H1 (cell line): ENCODE measurements around the gene PRDM15. TPM values are rescaled to one million over a fixed set of nuclear protein-coding genes. Genes with fewer than 3 reads are reported as not detected.
A peak's percentile ranks its signal among the peaks of the same experiment; 100 is the strongest.

Experiments used
- CTCF ChIA-PET: fragments of 300-600 bp; sonication (Branson Sonifier 250); formaldehyde crosslinking; loops from one replicate; lab custom pipeline; 2021; ENCODE audit not compliant: partially characterized antibody; lab: Charles Lee
- POLR2A ChIA-PET: fragments of 300-600 bp; sonication (Branson Sonifier 250); formaldehyde crosslinking; loops from one replicate; lab custom pipeline; 2021; ENCODE audit warnings: inconsistent platforms; ENCODE audit not compliant: partially characterized antibody; lab: Charles Lee
- DNase-seq, 2 experiments: peaks; one replicate each; pipeline versions ENCODE4 v3.0.0 to v3.0.0-alpha.2; 2010 to 2022; ENCODE audit warnings: low spot score in 2 of 2, low read depth in 1 of 2, mixed read lengths in 1 of 2
- FAIRE-seq: peaks from 2 replicates; lab custom pipeline; 2011; peaks lifted over from hg19 to GRCh38; lab: Jason Lieb, UNC
- H2AFZ ChIP-seq: 2 replicates; pipeline ENCODE4 v1.8.1; 2012; ENCODE audit warnings: low read length, inconsistent platforms
- H2AK5ac ChIP-seq: 2 replicates; pipeline ENCODE4 v1.6.1; 2013; ENCODE audit warnings: low read depth, low read length
- H2BK120ac ChIP-seq: replicated peaks from 2 replicates; pipeline ENCODE3; 2013; ENCODE audit warnings: low read depth, low read length, inconsistent platforms
- H2BK12ac ChIP-seq: 2 replicates; pipeline ENCODE4 v1.6.1; 2013; ENCODE audit warnings: low read depth, low read length
- H2BK15ac ChIP-seq: 2 replicates; pipeline ENCODE4 v1.6.1; 2013; ENCODE audit warnings: low read length
- H2BK20ac ChIP-seq: 2 replicates; pipeline ENCODE4 v1.6.1; 2013; ENCODE audit warnings: low read length
- H2BK5ac ChIP-seq: 2 replicates; pipeline ENCODE4 v1.6.1; 2013; ENCODE audit warnings: low read depth, low read length
- H3K14ac ChIP-seq: 2 replicates; pipeline ENCODE4 v1.6.1; 2013; ENCODE audit warnings: inconsistent platforms; ENCODE audit not compliant: insufficient read length
- H3K18ac ChIP-seq: 2 replicates; pipeline ENCODE4 v1.6.1; 2013; ENCODE audit warnings: low read length; ENCODE audit errors: extremely low read depth
- H3K23ac ChIP-seq: 2 replicates; pipeline ENCODE4 v1.6.1; 2013; ENCODE audit warnings: inconsistent platforms; ENCODE audit not compliant: insufficient read length
- H3K23me2 ChIP-seq: 2 replicates; pipeline ENCODE4 v1.6.1; 2013; ENCODE audit warnings: low read depth, low read length
- H3K27ac ChIP-seq: 2 replicates; pipeline ENCODE4 v1.6.1; 2011; ENCODE audit warnings: low read depth, low read length, inconsistent platforms
- H3K27me3 ChIP-seq, 4 experiments: replicated peaks in 1 of 4; 1 replicate in 1 of 4; 2 replicates in 3 of 4; pipeline versions ENCODE4 v1.6.1 to v1.8.1; 2011 to 2013; ENCODE audit warnings: low read length in 3 of 4, mild to moderate bottlenecking in 3 of 4, inconsistent platforms in 2 of 4, mixed read lengths in 2 of 4, moderate library complexity in 1 of 4; ENCODE audit not compliant: control insufficient read depth in 3 of 4, insufficient read depth in 3 of 4; ENCODE audit errors: extremely low read depth in 1 of 4
- H3K36me3 ChIP-seq, 4 experiments: 2 replicates each; pipeline versions ENCODE4 v1.6.1 to v1.8.1; 2011 to 2013; ENCODE audit warnings: mild to moderate bottlenecking in 4 of 4, low read length in 3 of 4, moderate library complexity in 2 of 4, control low read depth in 1 of 4, inconsistent platforms in 1 of 4; ENCODE audit not compliant: insufficient read depth in 4 of 4, control insufficient read depth in 2 of 4
- H3K4ac ChIP-seq: replicated peaks from 2 replicates; pipeline ENCODE3; 2013; ENCODE audit warnings: low read length, low read depth, mixed read lengths, inconsistent platforms; ENCODE audit not compliant: insufficient read length
- H3K4me1 ChIP-seq, 4 experiments: replicated peaks in 1 of 4; 1 replicate in 1 of 4; 2 replicates in 3 of 4; pipeline versions ENCODE4 v1.6.1 to v1.8.1; 2011 to 2013; ENCODE audit warnings: low read length in 3 of 4, inconsistent platforms in 2 of 4, mixed read lengths in 1 of 4; ENCODE audit not compliant: insufficient read depth in 4 of 4, control insufficient read depth in 3 of 4
- H3K4me2 ChIP-seq, 2 experiments: 2 replicates each; pipeline versions ENCODE4 v1.6.1 to v1.8.1; 2011 to 2013; ENCODE audit warnings: low read depth in 2 of 2, low read length in 2 of 2, control low read depth in 1 of 2, inconsistent platforms in 1 of 2, mild to moderate bottlenecking in 1 of 2; ENCODE audit not compliant: insufficient read depth in 1 of 2
- H3K4me3 ChIP-seq, 4 experiments: fragments of 200-600, 300-600 bp in 1 of 4; sonication (generic), shearing (Covaris generic), sonication (Bioruptor Twin) in 1 of 4; 2 replicates each; pipeline versions ENCODE4 v1.5.1 to v1.8.1; 2011 to 2016; ENCODE audit warnings: low read length in 4 of 4, low read depth in 3 of 4, control low read depth in 2 of 4, inconsistent platforms in 2 of 4, mild to moderate bottlenecking in 2 of 4, mixed read lengths in 1 of 4, moderate library complexity in 1 of 4; ENCODE audit not compliant: insufficient read depth in 2 of 4; ENCODE audit errors: extremely low read depth in 1 of 4
- H3K56ac ChIP-seq: replicated peaks from 2 replicates; pipeline ENCODE3; 2013; ENCODE audit warnings: low read depth, mild to moderate bottlenecking, mixed read lengths, low read length, inconsistent platforms; ENCODE audit not compliant: insufficient read length
- H3K79me1 ChIP-seq: 2 replicates; pipeline ENCODE4 v1.6.1; 2013; ENCODE audit warnings: low read depth, low read length, control low read depth
- H3K79me2 ChIP-seq, 2 experiments: 2 replicates each; pipeline versions ENCODE4 v1.6.1 to v1.8.1; 2012 to 2013; ENCODE audit warnings: low read length in 2 of 2, mild to moderate bottlenecking in 2 of 2, inconsistent platforms in 1 of 2; ENCODE audit not compliant: insufficient read depth in 2 of 2, control insufficient read depth in 1 of 2
- H3K9ac ChIP-seq, 4 experiments: replicated peaks in 1 of 4; 1 replicate in 1 of 4; 2 replicates in 3 of 4; pipeline versions ENCODE4 v1.6.1 to v1.8.1; 2011 to 2013; ENCODE audit warnings: low read depth in 3 of 4, low read length in 3 of 4, control low read depth in 2 of 4, mild to moderate bottlenecking in 2 of 4, moderate library complexity in 2 of 4, inconsistent platforms in 1 of 4; ENCODE audit errors: extremely low read depth in 1 of 4
- H3K9me3 ChIP-seq, 2 experiments: 2 replicates each; pipeline versions ENCODE4 v1.6.1 to v1.8.1; 2012 to 2013; ENCODE audit warnings: mild to moderate bottlenecking in 2 of 2, moderate library complexity in 2 of 2, control low read depth in 1 of 2, inconsistent platforms in 1 of 2, low read depth in 1 of 2, low read length in 1 of 2, mixed read lengths in 1 of 2; ENCODE audit not compliant: insufficient read depth in 2 of 2
- H4K20me1 ChIP-seq, 2 experiments: replicated peaks in 1 of 2; 2 replicates each; pipeline versions ENCODE3 to v1.8.1; 2011 to 2013; ENCODE audit warnings: inconsistent platforms in 2 of 2, low read length in 2 of 2, mild to moderate bottlenecking in 1 of 2; ENCODE audit not compliant: insufficient read depth in 2 of 2, control insufficient read depth in 1 of 2
- H4K5ac ChIP-seq: 2 replicates; pipeline ENCODE4 v1.6.1; 2013; ENCODE audit warnings: low read length, low read depth, mixed read lengths, inconsistent platforms; ENCODE audit not compliant: insufficient read length
- H4K8ac ChIP-seq: 2 replicates; pipeline ENCODE4 v1.8.0; 2013; ENCODE audit warnings: mild to moderate bottlenecking, moderate library complexity, low read length, inconsistent platforms; ENCODE audit not compliant: insufficient read depth; ENCODE audit errors: extremely low read depth
- H4K91ac ChIP-seq: replicated peaks from 2 replicates; pipeline ENCODE3; 2013; ENCODE audit warnings: low read length, mixed read lengths, inconsistent platforms; ENCODE audit not compliant: insufficient read length
- CTBP2 ChIP-seq: IDR thresholded peaks from 2 replicates; pipeline ENCODE4 v1.7.0; 2011; ENCODE audit warnings: borderline replicate concordance, mild to moderate bottlenecking, moderate library complexity, mixed read lengths, low read length; ENCODE audit not compliant: insufficient read depth, insufficient read length
- GTF2F1 ChIP-seq: IDR thresholded peaks from 2 replicates; pipeline ENCODE4 v1.6.1; 2012; ENCODE audit warnings: low read depth, low read length, improper control_type of control experiment, borderline replicate concordance
- KDM4A ChIP-seq: IDR thresholded peaks from one replicate; pipeline ENCODE4 v1.7.1; 2012; ENCODE audit warnings: low read depth, mild to moderate bottlenecking, moderate library complexity, low read length, inconsistent platforms; ENCODE audit not compliant: severe bottlenecking
- POLR2AphosphoS5 ChIP-seq: IDR thresholded peaks from 2 replicates; pipeline ENCODE4 v1.6.1; 2011; ENCODE audit warnings: low read depth, low read length
- RXRA ChIP-seq: IDR thresholded peaks from 2 replicates; pipeline ENCODE4 v1.6.1; 2011; ENCODE audit warnings: low read depth, mild to moderate bottlenecking, low read length, moderate library complexity; ENCODE audit not compliant: insufficient read depth
- TBP ChIP-seq: IDR thresholded peaks from 2 replicates; pipeline ENCODE4 v1.6.1; 2011; ENCODE audit warnings: low read depth, low read length, improper control_type of control experiment
- WGBS, 2 experiments: shearing (Covaris generic) in 1 of 2; methylation state at CpG; one replicate each; pipeline versions ENCODE4 v1.1.6 to v1.1.7; 2013 to 2015; ENCODE audit warnings: low lambda C conversion rate in 2 of 2, mixed read lengths in 2 of 2, inconsistent platforms in 1 of 2, low coverage in 1 of 2, missing lambda C conversion rate in 1 of 2; ENCODE audit not compliant: insufficient replicate concordance in 2 of 2, insufficient coverage in 1 of 2, insufficient read length in 1 of 2; ENCODE audit errors: extremely low coverage in 1 of 2, missing lambda C conversion rate in 1 of 2; 5-methylcytosine and 5-hydroxymethylcytosine counted together
- polyA plus RNA-seq, 7 experiments: library from polyadenylated mRNA; depleted of rRNA in 3 of 7; stranded (reverse) in 5 of 7; unstranded in 2 of 7; fragments of >200 nt in 5 of 7; fragments of 200-250 nt in 2 of 7; gene quantifications; 1 replicate in 5 of 7; 2 replicates in 1 of 7; 4 replicates in 1 of 7; pipeline versions ENCODE4 v1.2.1 to v1.2.3, GENCODE V29; 2011 to 2013; ENCODE audit warnings: missing spikeins in 2 of 7, mixed read lengths in 2 of 7
- total RNA-seq: library from RNA; stranded (reverse); fragmentation: NEBNext Ultra II Directional; extraction: Animal tissue kit (Norgen Biotek cat#: 25700); gene quantifications from 2 replicates; pipeline ENCODE4 v1.2.1, GENCODE V29; 2021
- TF ChIP-seq, protein P1 (sequence below): IDR thresholded peaks from 2 replicates; pipeline ENCODE4 v1.6.1; 2012; ENCODE audit warnings: low read length, inconsistent platforms

The PRDM15 gene
- total and polyA plus RNA-seq, 2 of the 8 experiments (the other 6 are each of a cell fraction or from before 2014, with no cell fraction given), result 9.7 to 10.5 TPM

DNA sequence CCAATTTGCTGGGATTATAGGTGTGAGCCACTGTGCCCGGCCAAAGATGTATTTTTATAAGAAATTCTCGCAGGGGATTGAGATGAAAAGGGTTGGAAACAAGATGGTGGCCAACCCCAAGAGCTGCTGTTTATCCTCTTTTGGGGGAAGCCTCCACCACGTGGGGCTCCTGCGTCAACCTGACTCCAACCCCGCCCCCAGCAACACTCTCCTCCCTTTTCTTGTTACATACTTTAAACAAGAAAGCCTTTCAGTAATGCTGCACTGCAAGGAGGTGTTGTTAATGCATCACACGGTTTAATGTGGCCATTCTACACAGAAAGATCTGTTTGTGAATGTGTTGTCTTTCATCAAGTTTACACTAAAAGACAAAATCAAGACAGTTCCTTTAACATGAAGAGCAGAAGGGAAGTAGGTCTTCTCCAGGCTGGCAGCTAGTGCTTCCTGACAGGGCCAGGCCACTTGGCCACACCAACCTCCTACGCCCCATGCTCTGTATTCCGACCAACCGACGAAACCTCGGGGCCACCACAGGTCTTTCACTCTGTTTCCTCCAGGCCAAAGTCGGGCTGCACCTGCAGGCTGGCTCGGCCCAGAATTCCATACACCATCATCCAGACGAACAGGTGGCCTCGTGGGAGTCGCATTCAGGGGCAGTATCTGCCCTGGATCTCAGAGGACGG lies 48.7 kb upstream of the PRDM15 start:
- Histone ChIP-seq H3K4me1 (peaks cover 4 to 17% (median 9%) of the 10 kb centered on the region in 4 experiments), H3K9ac (no peak overlapping the region), H3K79me2 (no peaks in the 10 kb centered on the region), H3K56ac (no peak overlapping the region), H3K36me3 (no peaks in the 10 kb centered on the region), H3K27ac (no peak overlapping the region), H4K5ac (no peak overlapping the region), H2AFZ (no peak overlapping the region), H3K18ac (peak overlapping the region; percentile 15; the same call in 1 of the 2 replicates), H3K4me2 (no peak overlapping the region), H4K91ac (peak overlapping the region; percentile 80), H3K23ac (no peak overlapping the region), H2BK15ac (0 out of 2 replicates have a peak overlapping the region, but pooled peaks have one; percentile 81), H3K4ac (no peak overlapping the region), H2BK5ac (no peak overlapping the region), H3K27me3 (no peaks in the 10 kb centered on the region), H3K79me1 (no peaks in the 10 kb centered on the region; the same call in 1 of the 2 replicates), H2BK120ac (no peak overlapping the region), H4K20me1 (no peaks in the 10 kb centered on the region), H3K4me3 (no peak overlapping the region), H3K9me3 (no peaks in the 10 kb centered on the region), H4K8ac (no peak overlapping the region), H2AK5ac (peak overlapping the region; percentile 56), H3K14ac (no peak overlapping the region), H2BK12ac (0 out of 2 replicates have a peak overlapping the region, but pooled peaks have one; percentile 80), H2BK20ac (no peak overlapping the region), H3K23me2 (no peaks in the 10 kb centered on the region)
- 94% methylated on average over 17 of the region's 17 CpGs; no CpG with 5 or more reads in 1 of the 2 experiments for WGBS, 2 experiments
- POLR2A ChIA-PET, result no interaction called here
- CTCF ChIA-PET, result interaction anchor here (1.0 to 1.2 kb wide), 3 partner anchors 16 to 382 kb away, joined by 3 to 5 read pairs (median 3); no protein-coding TSS in a partner anchor
- FAIRE-seq (no peak), DNase-seq (no peak)
- no peak for TF ChIP-seq TBP
- TF ChIP-seq CTBP2, result no peak
- no peak for TF ChIP-seq POLR2AphosphoS5
- TF ChIP-seq RXRA, result no peak
- TF ChIP-seq KDM4A, result no peak
- TF ChIP-seq, protein P1, sequence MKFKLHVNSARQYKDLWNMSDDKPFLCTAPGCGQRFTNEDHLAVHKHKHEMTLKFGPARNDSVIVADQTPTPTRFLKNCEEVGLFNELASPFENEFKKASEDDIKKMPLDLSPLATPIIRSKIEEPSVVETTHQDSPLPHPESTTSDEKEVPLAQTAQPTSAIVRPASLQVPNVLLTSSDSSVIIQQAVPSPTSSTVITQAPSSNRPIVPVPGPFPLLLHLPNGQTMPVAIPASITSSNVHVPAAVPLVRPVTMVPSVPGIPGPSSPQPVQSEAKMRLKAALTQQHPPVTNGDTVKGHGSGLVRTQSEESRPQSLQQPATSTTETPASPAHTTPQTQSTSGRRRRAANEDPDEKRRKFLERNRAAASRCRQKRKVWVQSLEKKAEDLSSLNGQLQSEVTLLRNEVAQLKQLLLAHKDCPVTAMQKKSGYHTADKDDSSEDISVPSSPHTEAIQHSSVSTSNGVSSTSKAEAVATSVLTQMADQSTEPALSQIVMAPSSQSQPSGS, result no peak
- no peak for TF ChIP-seq GTF2F1
- TF ChIP-seq, all 59 proteins: peak for 0
